NB4 (cell line): ENCODE results near the gene PPP1R1C.

Experiments used
- POLR2A ChIP-seq: IDR thresholded peaks from 2 replicates; pipeline ENCODE4 v1.6.1; 2011; ENCODE audit warnings: mild to moderate bottlenecking; ENCODE audit not compliant: insufficient read length; ENCODE audit errors: extremely low read depth
- TF ChIP-seq, protein P1 (sequence below): IDR thresholded peaks from one replicate; pipeline ENCODE4 v1.5.1; 2012; ENCODE audit warnings: low read depth, low read length

DNA sequence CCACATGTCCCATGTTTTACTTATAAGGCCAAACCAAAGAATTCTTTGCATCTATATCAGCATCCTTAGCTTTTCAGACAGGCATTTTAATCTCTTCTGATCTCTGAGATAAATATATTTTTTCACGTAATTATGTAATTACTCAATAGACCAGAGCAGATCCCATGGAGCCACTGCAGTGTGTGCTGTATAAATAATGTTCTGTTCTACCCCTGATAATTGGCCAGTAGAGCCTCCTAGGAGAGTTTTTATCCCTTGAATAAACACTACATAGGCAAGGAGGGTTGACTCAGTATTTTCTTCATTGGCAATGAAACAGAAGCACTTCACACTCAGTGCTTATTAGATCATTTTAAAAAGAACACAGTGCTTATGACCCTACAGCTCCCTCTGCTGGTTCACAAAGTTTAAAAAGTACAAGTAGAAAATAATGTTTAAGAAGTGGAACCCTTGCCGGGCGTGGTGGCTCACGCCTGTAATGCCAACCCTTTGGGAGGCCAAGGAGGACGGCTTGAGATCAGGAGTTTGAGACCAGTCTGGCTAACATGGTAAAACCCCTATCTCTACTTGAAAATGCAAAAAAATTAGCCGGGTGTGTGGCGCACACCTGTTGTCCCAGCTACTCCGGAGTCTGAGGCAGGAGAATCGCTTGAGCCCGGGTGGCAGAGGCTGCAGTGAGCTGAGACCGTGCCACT, 91.9 kb downstream of the PPP1R1C start:
- TF ChIP-seq, protein P1, sequence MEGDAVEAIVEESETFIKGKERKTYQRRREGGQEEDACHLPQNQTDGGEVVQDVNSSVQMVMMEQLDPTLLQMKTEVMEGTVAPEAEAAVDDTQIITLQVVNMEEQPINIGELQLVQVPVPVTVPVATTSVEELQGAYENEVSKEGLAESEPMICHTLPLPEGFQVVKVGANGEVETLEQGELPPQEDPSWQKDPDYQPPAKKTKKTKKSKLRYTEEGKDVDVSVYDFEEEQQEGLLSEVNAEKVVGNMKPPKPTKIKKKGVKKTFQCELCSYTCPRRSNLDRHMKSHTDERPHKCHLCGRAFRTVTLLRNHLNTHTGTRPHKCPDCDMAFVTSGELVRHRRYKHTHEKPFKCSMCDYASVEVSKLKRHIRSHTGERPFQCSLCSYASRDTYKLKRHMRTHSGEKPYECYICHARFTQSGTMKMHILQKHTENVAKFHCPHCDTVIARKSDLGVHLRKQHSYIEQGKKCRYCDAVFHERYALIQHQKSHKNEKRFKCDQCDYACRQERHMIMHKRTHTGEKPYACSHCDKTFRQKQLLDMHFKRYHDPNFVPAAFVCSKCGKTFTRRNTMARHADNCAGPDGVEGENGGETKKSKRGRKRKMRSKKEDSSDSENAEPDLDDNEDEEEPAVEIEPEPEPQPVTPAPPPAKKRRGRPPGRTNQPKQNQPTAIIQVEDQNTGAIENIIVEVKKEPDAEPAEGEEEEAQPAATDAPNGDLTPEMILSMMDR = peak; percentile 46
- no peak for TF ChIP-seq POLR2A
